HCT116 (cell line): ENCODE data around the gene SPI1. TPM values are rescaled to one million over a fixed set of nuclear protein-coding genes. Genes with fewer than 3 reads are reported as not detected.

Experiments used
- ATAC-seq: fragments of 200-7000 bp; cut with Tn5 transposase; 2 replicates; pipeline ENCODE4 v1.9.1; 2020; ENCODE audit warnings: mild to moderate bottlenecking, moderate library complexity
- BruUV-seq: library from RNA; stranded (reverse); fragments of 400-500 nt; replicated peaks from 2 replicates; lab custom pipeline; 2021; lab: Mats Ljungman, UMichigan
- CTCF ChIA-PET: fragments of 300-600 bp; sonication (Branson Sonifier 250); formaldehyde crosslinking; loops from one replicate; lab custom pipeline; 2021; ENCODE audit warnings: antibody characterized with exemption; lab: Charles Lee
- POLR2A ChIA-PET: fragments of 300-600, 350-600 bp; sonication (Branson Sonifier 250); formaldehyde crosslinking; loops from one replicate; lab custom pipeline; 2021; ENCODE audit warnings: antibody characterized with exemption; lab: Charles Lee
- RAD21 ChIA-PET, 2 experiments: fragments of 300-600 bp; sonication (Branson Sonifier 250); formaldehyde crosslinking; loops; one replicate each; lab custom pipeline; 2023; ENCODE audit warnings: low total read pairs in 2 of 2; ENCODE audit not compliant: uncharacterized antibody in 2 of 2, unreplicated experiment in 2 of 2, low non-redundant PET in 1 of 2; lab: Charles Lee
- DNase-seq: peaks from one replicate; pipeline ENCODE4 v3.0.0-alpha.2; 2010; ENCODE audit warnings: low read depth, low spot score
- H2AFZ ChIP-seq: fragments of 200-600 bp; shearing (Covaris generic), sonication (generic); 2 replicates; pipeline ENCODE4 v1.6.1; 2017; ENCODE audit warnings: low read depth, mixed run types, mixed read lengths, antibody characterized with exemption, low read length; ENCODE audit not compliant: poor library complexity, severe bottlenecking
- H3K27ac ChIP-seq: 2 replicates; pipeline ENCODE4 v1.5.1; 2012; ENCODE audit warnings: low read depth, low read length
- H3K27me3 ChIP-seq: fragments of 200-600 bp; sonication (generic); 2 replicates; pipeline ENCODE4 v1.6.1; 2016; ENCODE audit warnings: mixed run types, low read length, mixed read lengths; ENCODE audit not compliant: insufficient read depth
- H3K36me3 ChIP-seq, 2 experiments: fragments of 200-500 bp in 1 of 2; fragments of 200-600 bp in 1 of 2; sonication (Bioruptor generic) in 1 of 2; sonication (generic) in 1 of 2; 2 replicates each; pipeline versions ENCODE4 v1.5.1 to v1.6.1; 2014 to 2016; ENCODE audit warnings: low read length in 2 of 2, inconsistent platforms in 1 of 2, mixed read lengths in 1 of 2, mixed run types in 1 of 2; ENCODE audit not compliant: insufficient read depth in 2 of 2, control insufficient read depth in 1 of 2
- H3K4me1 ChIP-seq, 2 experiments: fragments of 200-600 bp in 1 of 2; sonication (generic) in 1 of 2; 2 replicates each; pipeline versions ENCODE4 v1.5.1 to v1.6.1; 2012 to 2017; ENCODE audit warnings: low read length in 2 of 2, inconsistent platforms in 1 of 2, mild to moderate bottlenecking in 1 of 2, mixed read lengths in 1 of 2, mixed run types in 1 of 2, moderate library complexity in 1 of 2; ENCODE audit not compliant: insufficient read depth in 2 of 2, control insufficient read depth in 1 of 2
- H3K4me2 ChIP-seq: fragments of 200-600 bp; sonication (generic); 2 replicates; pipeline ENCODE4 v1.6.1; 2017; ENCODE audit warnings: mixed run types, low read length, mixed read lengths
- H3K4me3 ChIP-seq, 2 experiments: fragments of 200-600 bp in 1 of 2; sonication (generic) in 1 of 2; replicated peaks in 1 of 2; 2 replicates each; pipeline ENCODE4 v1.5.1; 2011 to 2016; ENCODE audit warnings: low read length in 2 of 2, control low read depth in 1 of 2, low read depth in 1 of 2, mild to moderate bottlenecking in 1 of 2, mixed read lengths in 1 of 2, mixed run types in 1 of 2
- H3K79me2 ChIP-seq: fragments of 200-600 bp; sonication (generic); 2 replicates; pipeline ENCODE4 v1.6.1; 2017; ENCODE audit warnings: mild to moderate bottlenecking, mixed run types, low read length, moderate library complexity, mixed read lengths; ENCODE audit not compliant: insufficient read depth
- H3K9ac ChIP-seq: fragments of 200-600 bp; sonication (generic); 2 replicates; pipeline ENCODE4 v1.6.1; 2016; ENCODE audit warnings: low read length, mixed read lengths
- H3K9me2 ChIP-seq: fragments of 200-600 bp; sonication (generic), shearing (Covaris generic); 2 replicates; pipeline ENCODE4 v1.6.1; 2017; ENCODE audit warnings: mixed run types, mild to moderate bottlenecking, moderate library complexity; ENCODE audit not compliant: insufficient read depth
- H3K9me3 ChIP-seq, 2 experiments: fragments of 200-500 bp in 1 of 2; fragments of 200-600 bp in 1 of 2; sonication (Bioruptor generic) in 1 of 2; sonication (generic) in 1 of 2; 2 replicates each; pipeline ENCODE4 v1.6.1; 2014 to 2017; ENCODE audit warnings: low read length in 2 of 2, mixed read lengths in 2 of 2, inconsistent platforms in 1 of 2, low read depth in 1 of 2, mild to moderate bottlenecking in 1 of 2, mixed run types in 1 of 2, moderate library complexity in 1 of 2; ENCODE audit not compliant: control insufficient read depth in 1 of 2, insufficient read depth in 1 of 2
- H4K20me1 ChIP-seq: fragments of 200-600 bp; sonication (generic), shearing (Covaris generic); 2 replicates; pipeline ENCODE4 v1.6.1; 2017; ENCODE audit warnings: mixed run types, mild to moderate bottlenecking, moderate library complexity; ENCODE audit not compliant: insufficient read depth
- CEBPB ChIP-seq: IDR thresholded peaks from 2 replicates; pipeline ENCODE4 v1.6.1; 2012; ENCODE audit warnings: low read depth
- CTCF ChIP-seq, 3 experiments: fragments of 200-600 bp in 1 of 3; sonication (generic) in 1 of 3; IDR thresholded peaks in 2 of 3; conservative IDR thresholded peaks in 1 of 3; 2 replicates each; pipeline ENCODE4 v1.5.1; 2012 to 2017; ENCODE audit warnings: low read depth in 2 of 3, low read length in 2 of 3, antibody characterized with exemption in 1 of 3, borderline replicate concordance in 1 of 3, control low read depth in 1 of 3, mild to moderate bottlenecking in 1 of 3, mixed read lengths in 1 of 3, mixed run types in 1 of 3, moderate library complexity in 1 of 3; ENCODE audit not compliant: insufficient read depth in 1 of 3
- ELF1 ChIP-seq: IDR thresholded peaks from 2 replicates; pipeline ENCODE4 v1.6.1; 2012; ENCODE audit warnings: low read depth, borderline replicate concordance
- EZH2phosphoT487 ChIP-seq: fragments of 200-600 bp; IDR thresholded peaks from 2 replicates; pipeline ENCODE4 v1.6.1; 2018; ENCODE audit warnings: antibody characterized with exemption, borderline replicate concordance
- FOSL1 ChIP-seq: IDR thresholded peaks from 2 replicates; pipeline ENCODE4 v1.6.1; 2012; ENCODE audit warnings: low read depth
- MAX ChIP-seq: IDR thresholded peaks from 2 replicates; pipeline ENCODE4 v1.6.1; 2012
- POLR2AphosphoS5 ChIP-seq: IDR thresholded peaks from 2 replicates; pipeline ENCODE4 v1.6.1; 2011; ENCODE audit warnings: mild to moderate bottlenecking, low read depth, low read length, moderate library complexity
- RAD21 ChIP-seq: IDR thresholded peaks from 2 replicates; pipeline ENCODE4 v1.6.1; 2012; ENCODE audit warnings: low read depth, mild to moderate bottlenecking
- REST ChIP-seq: IDR thresholded peaks from 2 replicates; pipeline ENCODE4 v1.6.1; 2012; ENCODE audit warnings: low read depth
- SIN3A ChIP-seq: IDR thresholded peaks from 2 replicates; pipeline ENCODE4 v1.6.1; 2012; ENCODE audit warnings: low read depth
- SP1 ChIP-seq: IDR thresholded peaks from 2 replicates; pipeline ENCODE4 v1.6.1; 2012; ENCODE audit warnings: low read depth
- YY1 ChIP-seq: IDR thresholded peaks from 2 replicates; pipeline ENCODE4 v1.6.1; 2011; ENCODE audit warnings: low read length, low read depth, moderate library complexity, mild to moderate bottlenecking; ENCODE audit not compliant: insufficient replicate concordance; ENCODE audit errors: extremely low read depth
- ZBTB33 ChIP-seq: IDR thresholded peaks from 2 replicates; pipeline ENCODE4 v1.6.1; 2011; ENCODE audit warnings: mild to moderate bottlenecking, low read length, moderate library complexity; ENCODE audit not compliant: insufficient replicate concordance; ENCODE audit errors: extremely low read depth
- ZFX ChIP-seq: fragments of 450-650 bp; IDR thresholded peaks from 2 replicates; pipeline ENCODE4 v1.6.1; 2017
- ZNF274 ChIP-seq: fragments of 200-500 bp; sonication (Bioruptor generic); IDR thresholded peaks from 2 replicates; pipeline ENCODE4 v1.6.1; 2014; ENCODE audit warnings: mild to moderate bottlenecking, low read depth, low read length, inconsistent platforms
- intact Hi-C: fragments of 100-400 bp; cut with micrococcal nuclease; formaldehyde crosslinking; loops from 2 replicates; pipeline ENCODE4 v1.10.0; 2022
- total RNA-seq: library from RNA; stranded (reverse); gene quantifications from one replicate; pipeline ENCODE4 v1.2.1, GENCODE V29; 2021; ENCODE audit not compliant: unreplicated experiment

Gene SPI1
- total RNA-seq, 1 experiment from 2014 or later: 0.32 TPM

- RAD21 ChIA-PET: no interaction called here
- H3K4me2 ChIP-seq: no peak overlapping the region
- no peak for TF ChIP-seq CTCF (IDR thresholded peaks at IDR 0.05 in 2 of 3, conservative IDR thresholded peaks at IDR 0.05 in 1 of 3; ENCODE audit: borderline replicate concordance in 1 of 3, insufficient read depth in 1 of 3, low read depth in 2 of 3, low read length in 2 of 3)
- no peak for TF ChIP-seq POLR2AphosphoS5
- TF ChIP-seq ELF1: no peak
- no peak for TF ChIP-seq SIN3A
- TF ChIP-seq EZH2phosphoT487: no peak
- TF ChIP-seq ZFX: no peak
- no peak for TF ChIP-seq FOSL1
- no peak for TF ChIP-seq REST
- no peak for TF ChIP-seq ZBTB33
- no peak for TF ChIP-seq RAD21
- TF ChIP-seq SP1: no peak
- TF ChIP-seq CEBPB: no peak
- no peak for TF ChIP-seq MAX
- TF ChIP-seq YY1: no peak
- TF ChIP-seq ZNF274: no peak
- H4K20me1 ChIP-seq: no peaks in the 10 kb centered on the region
- BruUV-seq: no TSS peak
- DNase-seq: no peak
- intact Hi-C loops: no loop called here
- H3K9ac ChIP-seq: no peak overlapping the region
- no peaks in the 10 kb centered on the region for H3K27me3 ChIP-seq
- H3K9me2 ChIP-seq: no peaks in the 10 kb centered on the region
- CTCF ChIA-PET: interaction anchor here (1.3 kb wide), 1 partner anchor 14 kb away, joined by 3 read pairs; no protein-coding TSS in a partner anchor
- no peak overlapping the region for H2AFZ ChIP-seq
- POLR2A ChIA-PET: no interaction called here
- H3K4me3 ChIP-seq: no peak overlapping the region
- no peaks in the 10 kb centered on the region for H3K36me3 ChIP-seq
- H3K4me1 ChIP-seq: no peaks in the 10 kb centered on the region
- H3K79me2 ChIP-seq: no peaks in the 10 kb centered on the region
- no peak for ATAC-seq
- H3K9me3 ChIP-seq: no peaks in the 10 kb centered on the region
- H3K27ac ChIP-seq: no peak overlapping the region
Measured at GRCh38 chr11:47390422-47390760, 12.0 kb upstream of the SPI1 start.
